ENCODE measurements around the gene STAMBP.
"Not testable (repeated sequence)": the region's sequence is repeated elsewhere in the genome, so short reads cannot be mapped to it uniquely, and the experiment has no call there.

Gene STAMBP

DNA sequence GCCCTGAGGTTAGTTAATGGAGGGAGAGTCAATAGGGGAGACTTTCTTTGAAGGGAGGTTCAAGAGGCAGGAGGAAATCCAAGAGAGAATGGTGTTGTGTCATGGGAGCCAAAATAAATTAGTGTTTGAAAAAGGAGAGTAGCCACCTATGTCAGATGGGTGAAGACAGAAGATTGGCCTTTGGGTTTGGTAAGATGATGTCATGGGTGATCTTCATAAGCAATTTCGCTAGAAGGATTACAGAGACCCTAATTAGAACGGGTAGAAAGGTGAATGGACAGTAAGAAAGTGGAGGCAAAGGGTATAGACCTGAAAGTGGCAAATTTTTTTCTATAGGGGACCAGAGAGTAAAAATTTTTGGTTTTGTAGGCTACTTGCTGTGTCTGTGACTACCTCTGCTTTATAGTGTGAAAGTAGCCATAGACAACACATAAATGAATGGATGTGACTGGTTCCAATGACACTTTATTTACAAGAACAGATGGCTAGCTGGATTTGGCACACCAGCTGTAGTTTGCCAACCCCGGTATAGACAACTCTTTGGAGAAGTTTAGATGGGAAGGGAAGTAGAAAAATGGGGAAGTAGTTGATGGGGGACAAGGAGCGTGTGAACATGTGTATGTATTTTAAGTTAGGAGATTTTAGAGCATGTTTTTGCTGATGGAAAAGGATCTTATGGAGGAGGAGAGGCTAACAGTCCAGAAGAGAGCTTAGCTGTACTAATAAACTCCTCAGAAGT is 9.3 kb downstream of the STAMBP start:
- DNase-seq: no peak

DNA sequence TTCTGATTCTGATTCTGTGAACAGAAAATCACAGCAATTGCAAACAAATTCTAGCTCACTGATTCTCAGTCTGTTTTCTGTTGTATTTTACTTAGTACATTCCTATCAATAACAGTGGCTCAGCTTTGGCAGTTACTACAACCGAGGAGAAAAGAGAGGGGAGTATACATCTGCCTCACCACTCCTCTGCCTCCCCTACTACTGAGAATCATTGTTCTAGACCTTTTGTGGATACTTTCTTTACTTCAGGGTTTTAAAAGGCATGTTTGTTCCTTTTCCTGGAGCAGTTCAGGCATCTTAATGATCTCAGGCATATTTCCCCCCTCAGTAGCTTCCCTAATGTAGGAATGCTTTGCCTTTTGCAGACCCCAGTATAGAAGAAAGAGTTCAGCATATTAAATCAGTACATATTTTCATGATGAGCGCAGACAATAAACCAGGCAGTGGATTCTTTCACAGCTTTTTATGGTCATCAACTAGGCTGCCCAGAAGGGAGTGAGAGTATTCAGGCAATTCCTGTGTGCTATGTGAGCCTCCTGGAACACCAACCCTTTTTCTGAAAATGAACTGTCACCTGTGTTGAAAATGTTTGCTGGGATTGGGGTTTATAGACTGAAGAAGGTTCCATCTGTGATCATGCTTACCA is 10.3 kb downstream of the STAMBP start:
- no peak for DNase-seq

DNA sequence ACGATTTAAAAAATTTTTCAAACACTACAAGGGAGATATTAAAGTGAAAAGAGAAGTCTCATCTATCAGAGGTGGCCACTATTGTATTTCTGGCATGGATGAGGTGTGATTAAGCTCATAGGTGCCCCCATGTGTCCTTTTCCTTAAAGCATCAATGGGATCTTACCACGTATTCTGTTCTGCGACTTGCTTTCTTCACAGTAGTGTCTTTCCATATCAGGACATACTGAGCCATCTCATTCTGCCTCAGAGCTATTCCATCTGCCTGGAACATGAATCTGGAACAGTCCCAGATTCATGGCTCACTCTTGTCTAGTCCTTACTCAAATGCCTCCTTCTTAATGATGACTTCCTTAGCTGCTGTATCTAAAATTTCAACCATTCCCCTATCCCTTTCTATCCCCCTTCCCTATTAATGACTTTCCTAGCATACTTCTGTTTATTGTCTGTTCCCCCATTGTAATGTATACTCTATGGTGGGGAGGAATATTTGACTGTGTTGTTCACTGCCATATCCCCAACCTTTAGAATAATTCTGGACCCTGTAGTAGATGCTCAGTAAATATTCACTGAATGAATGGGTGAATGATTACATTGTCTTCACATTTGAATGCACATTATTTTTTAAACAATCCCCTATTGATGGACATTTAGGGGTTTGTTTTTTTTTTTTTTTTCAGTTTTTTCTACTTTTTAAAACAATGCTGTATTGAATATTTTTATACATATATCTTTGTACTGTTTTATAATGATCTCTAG is 11.1 kb downstream of the STAMBP start:
- no peak for DNase-seq

DNA sequence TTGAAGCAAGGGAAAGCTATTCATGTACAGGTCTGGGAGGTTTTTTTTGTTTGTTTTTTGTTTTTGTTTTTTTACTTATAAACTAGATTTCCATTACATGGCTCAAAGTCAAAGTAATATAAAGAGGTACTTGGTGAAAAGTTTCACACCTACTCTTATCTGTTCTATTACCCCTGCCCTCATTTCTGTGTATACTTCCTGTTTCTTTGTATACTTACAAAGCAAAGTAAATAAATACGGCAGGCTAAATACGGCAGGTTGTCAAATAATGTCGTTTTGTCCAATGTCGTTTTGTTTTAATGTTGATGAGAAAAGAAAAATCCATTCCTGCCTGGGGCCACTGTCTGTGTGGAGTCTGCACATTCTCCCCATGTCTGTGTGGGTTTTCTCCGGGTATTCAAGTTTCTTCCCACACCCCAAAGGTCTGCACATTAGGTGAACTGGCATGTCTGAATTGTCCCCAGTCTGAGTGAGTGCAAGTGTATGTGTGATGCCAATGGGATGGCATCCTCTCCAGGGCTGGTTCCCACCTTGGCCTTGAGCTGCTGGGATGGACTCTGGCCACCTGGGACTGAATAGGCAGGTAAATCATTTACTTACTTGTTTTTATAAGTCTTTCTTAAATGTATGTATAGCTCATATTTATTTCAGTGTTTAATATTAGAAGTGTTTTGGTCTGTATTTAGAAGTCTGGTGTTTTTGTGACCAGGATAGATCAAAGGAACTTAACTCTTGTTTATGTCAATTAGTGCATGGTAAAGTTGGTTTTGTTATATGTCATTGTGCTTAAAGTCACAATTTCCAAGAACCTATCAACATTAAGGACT is 13.4 kb downstream of the STAMBP start:
- no peak for DNase-seq

DNA sequence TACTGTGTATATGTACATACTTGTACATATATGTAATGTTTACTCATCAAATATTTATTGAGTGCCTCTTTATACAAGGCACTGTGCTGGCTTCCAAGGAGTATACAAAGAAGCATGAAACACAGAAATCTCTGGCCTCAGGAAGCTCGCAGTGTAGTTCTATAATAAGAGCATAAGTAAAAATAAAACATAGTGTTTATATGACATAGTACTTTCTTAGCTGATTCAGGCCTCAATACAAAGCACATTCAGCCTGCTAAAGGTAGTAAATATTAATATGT is 13.9 kb downstream of the STAMBP start:
- DNase-seq: no peak

DNA sequence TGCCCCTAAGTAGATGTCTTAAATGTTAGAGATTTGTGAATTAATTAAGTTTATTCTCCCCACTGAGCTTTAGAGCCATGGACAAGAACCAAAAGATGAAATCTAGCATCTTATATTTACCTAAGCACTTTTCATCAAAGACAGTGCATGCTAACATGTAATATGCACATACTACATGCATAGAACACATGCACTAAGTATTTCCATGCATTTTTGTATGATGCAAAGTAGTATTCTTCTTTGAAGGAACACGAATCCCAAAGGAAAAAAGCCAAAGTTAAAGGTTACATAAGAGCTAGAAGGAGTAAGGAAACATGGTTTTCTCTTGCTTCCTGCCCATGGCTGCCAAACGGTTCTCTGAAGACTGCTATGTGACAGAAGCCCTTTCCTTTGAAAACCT is 15.3 kb downstream of the STAMBP start:
- no peak for DNase-seq

DNA sequence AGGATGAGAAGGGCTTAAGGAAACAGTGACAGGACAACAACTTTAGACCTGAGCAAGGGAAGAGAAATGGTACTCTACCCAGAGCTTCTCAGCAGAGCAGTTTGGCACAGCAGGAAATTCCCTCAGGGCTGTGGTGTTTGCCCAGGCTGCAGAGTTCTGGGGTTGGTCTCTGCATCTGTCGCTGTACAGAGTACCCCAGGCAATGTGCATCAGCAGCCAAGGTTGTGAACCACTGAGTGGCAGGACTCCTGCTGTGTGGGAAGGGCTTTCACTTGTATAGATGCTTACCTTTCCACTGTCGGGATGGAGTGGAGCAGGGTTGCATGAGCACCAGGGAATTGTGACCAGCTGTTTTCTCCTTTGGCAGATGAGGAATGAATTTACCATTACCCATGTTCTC is 21.2 kb downstream of the STAMBP start:
- DNase-seq: no peak

DNA sequence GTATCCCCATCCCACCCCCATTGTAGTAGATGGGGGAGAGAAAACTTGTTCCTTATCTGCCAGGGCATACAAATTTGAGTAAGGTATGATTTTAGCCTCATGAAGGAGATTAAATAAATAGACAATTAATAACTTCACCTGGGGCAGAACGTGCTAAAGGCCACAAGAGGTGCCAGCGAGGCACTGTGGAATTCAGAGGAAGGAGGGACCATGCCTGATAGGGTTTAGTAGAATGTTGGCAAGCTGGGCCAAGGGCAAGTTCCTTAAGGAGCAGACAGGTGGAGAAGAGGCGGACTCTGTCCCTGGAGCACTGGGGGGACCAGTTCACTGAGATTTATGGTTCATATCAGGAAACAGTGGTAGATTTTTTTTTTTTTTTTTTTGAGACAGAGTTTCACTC is 22.5 kb downstream of the STAMBP start:
- no peak for DNase-seq

DNA sequence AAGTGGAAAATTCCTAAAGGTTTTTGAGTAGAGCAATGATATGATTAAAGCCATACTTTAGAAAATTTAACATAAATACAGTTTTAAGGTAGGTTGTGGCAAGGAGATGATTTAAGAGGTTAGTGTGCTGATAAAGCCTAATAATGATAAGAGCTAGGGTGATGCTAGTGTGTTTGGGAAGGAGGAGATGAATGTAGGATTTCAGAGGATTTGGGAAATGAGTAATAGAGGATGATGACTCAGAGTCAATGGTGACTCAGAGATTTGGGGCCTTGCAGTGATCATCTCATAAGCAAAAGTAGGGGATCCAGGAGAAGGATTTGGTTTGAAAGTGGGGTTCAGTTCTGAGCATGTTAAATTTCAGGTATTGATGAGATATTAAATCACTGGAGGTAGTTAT is 23.3 kb downstream of the STAMBP start:
- DNase-seq: no peak

DNA sequence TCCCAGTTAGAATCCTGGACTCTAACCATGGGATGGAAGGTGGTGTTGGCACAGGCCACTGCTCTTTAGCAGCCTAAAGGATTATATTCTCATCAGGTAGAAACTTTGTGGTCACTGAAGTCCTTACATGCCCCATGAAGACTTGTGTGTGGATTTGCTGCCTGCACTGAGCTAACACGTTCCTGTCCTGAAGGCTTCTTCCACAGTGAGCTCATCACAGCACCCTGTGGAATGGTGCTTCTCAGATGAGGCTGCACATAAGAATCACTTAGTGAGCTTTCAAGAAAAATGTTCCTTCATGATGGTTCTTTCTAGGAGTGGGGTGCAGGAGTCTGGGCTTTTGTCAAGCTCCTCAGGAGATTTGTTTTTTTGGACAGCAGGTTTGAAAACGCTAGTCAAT is 26.8 kb downstream of the STAMBP start:
- DNase-seq: no peak

DNA sequence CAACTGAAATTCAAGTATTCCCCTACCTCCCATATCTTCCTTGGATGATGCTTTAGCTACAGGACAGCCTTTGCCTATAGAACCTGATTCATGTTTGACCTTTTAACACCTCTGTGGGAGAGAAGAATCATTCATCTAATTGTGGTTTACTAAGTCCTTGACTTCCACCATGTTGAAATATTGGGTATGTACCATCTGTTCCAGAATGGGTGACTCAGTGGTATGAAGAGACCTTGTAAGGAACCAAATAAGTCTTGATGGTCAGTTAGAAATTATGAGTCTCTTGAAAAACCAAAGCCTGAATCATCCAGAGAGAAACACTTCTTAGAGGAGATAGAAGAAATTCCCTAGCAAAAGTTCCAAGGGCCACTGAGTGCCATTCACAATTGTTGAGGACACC is 27.5 kb downstream of the STAMBP start:
- DNase-seq: no peak

DNA sequence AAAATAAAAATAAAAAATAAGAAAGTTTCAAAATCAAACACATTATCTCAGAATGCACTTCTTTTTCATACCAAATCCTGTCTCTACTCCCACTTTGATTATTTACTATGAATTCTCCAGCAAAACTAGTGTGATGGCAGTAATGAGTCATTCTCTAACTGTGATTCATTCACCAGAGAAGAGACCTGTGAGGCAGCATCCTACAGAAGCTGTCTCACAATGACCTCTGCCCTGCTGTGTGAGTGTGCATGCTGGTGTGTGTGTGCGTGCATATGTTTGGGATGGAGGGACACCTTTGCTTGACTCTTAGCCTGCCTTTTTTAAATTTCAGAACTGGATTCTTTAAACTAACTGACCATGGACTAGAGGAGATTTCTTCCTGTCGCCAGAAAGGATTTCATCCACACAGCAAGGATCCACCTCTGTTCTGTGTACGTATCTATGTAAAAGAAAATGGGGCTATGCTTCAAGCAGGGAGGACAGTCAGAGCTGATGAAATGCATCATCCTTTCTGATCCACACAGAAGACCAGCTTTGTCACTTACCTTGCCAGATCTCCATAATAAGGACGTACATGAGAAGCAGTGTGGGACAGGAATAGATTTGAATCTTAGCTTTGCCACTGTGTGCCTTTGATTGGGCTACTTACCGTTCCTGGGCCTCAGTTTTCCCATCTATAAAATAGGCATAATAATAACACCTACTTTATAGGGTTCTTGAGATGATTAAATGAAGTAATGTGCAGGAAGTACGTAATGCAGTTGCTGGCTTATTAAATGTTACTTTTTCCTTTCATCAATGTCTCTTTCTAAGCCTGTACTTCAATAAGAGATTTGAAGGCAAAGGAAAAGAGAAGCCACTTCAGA is 31.2 kb downstream of the STAMBP start:
- no peak for DNase-seq

DNA sequence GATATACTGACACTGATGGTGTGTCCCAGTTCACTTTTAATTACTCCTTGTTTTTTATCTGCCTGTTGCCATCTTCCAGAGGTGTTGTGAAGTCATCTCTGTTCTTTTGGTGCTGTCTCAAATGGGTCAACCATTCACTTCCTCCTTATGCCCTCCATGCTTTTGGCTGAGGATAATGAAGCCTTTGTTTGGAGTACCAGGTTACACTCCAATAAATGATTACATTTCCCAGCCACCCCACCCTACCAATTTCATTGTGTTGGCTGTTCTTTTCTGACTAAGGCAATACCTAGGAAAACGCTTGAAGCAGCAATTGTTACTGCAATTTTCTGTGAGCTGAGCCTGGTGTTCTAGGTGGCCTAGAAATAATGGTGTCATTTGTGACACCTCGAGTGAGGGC is 34.2 kb downstream of the STAMBP start:
- no peak for DNase-seq

DNA sequence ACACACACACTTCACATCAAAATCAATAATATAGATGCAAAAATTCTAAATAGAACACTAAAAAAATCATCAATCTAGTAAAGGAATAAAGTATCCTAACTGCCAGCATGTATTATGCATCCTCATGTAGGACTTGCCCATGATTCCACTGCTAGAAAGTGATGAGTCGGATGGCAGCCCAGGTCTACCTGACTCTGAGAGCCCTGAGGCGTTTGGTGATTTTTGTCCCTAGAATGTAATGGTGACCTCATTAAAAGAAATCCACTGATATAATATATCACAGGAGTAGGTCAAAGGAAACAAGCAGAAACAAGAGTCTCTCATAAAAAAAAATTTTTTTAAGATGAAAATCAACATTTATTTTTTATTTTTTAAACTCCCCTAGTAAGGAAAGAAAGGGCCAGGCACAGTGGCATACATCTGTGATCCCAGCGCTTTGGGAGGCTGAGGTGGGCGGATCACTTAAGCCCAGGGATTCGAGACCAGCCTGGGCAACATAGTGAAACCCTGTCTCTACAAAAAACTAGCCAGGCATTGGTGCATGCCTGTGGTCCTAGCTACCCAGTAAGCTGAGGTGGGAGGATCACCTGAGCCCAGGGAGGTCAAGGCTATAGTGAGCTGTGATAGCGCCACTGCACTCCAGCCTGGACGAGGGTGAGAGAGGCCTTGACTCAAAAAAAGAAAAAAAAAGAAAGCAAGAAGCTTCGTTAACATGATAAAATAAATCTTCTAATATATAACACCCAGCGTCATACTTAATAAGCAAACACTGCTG is 39.6 kb downstream of the STAMBP start:
- no peak for DNase-seq

DNA sequence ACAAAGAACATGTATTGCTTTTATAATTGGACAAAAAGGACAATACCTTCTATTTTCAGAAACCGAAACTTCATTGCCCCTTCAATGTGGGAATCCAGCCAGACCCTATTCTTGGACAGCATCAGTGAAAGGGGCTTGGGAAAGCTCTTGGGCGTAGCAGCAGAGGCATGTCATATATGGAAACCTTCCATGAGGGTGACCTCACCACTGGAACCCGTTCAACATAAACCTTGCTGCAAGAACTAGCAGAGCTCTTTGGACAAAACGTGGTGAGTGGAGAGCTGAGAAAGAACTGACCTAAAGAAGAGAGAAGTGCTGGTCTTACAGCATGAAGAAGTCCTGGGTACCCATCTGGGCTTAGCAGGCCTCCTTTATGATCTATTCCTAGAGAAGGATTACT is 41.3 kb downstream of the STAMBP start:
- no peak for DNase-seq

DNA sequence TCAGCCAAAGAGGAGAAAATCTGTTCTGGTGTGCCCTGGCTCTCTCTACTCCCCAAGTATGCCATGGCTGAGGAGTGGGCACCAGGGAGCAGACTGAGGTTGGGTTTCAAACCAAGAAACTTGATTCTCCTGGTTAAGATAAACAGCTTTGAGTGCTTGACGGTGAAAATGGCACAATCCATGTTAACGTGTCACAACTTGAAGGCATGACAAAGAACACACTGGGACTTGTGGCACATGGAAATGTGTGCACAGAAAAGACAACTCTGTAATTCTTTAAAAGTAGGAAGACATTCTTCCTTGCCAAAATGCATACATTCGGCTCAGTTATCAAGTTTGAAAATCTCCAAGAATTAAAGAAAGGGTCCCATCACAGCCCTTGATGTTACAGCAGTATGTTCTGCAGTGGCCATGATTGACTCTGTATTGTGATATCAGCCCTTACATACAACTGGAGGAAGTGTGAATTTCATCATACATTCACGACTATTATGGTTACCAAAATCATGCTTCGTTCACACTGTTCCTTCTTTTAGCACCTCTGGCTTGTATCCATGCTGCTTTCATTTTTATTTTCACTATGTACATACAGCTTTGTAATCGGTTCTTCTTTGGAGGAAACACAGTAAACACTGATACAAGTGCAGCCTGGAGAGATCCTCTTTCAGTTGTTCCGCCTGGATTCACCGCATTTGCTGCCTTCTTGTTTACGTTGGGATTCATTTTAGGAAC is 48.5 kb downstream of the STAMBP start:
- DNase-seq: no peak

DNA sequence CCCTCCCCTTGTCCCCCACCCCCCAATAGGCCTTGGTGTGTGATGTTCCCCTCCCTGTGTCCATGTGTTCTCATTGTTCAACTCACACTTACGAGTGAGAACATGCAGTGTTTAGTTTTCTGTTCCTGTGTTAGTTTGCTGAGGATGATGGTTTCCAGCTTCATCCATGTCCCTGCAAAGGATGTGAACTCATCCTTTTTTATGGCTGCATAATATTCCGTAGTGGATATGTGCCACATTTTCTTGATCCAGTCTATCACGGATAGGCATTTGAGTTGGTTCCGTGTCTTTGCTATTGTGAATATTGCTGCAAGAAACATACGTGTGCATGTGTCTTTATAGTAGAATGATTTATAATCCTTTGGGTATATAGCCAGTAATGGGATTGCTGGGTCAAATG is 49.2 kb downstream of the STAMBP start:
- DNase-seq: not testable (repeated sequence)

DNA sequence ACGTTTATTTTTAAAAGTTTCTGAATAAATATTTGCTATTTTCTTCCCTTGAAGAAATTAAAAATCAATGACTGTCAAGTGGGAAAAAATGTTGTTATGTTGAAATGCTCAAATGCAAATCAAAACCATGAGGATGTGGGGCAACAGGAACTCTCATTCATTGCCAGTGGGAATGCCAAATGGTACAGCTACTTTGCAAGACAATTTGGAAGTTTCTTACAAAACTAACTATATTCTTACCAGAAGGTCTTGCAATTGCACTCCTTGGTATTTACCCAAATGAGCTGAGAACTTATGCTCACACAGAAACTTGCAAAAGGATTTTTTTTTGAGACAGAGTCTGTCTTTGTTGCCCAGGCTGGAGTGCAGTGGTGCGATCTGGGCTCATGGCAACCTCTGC is 56.6 kb downstream of the STAMBP start:
- no peak for DNase-seq

DNA sequence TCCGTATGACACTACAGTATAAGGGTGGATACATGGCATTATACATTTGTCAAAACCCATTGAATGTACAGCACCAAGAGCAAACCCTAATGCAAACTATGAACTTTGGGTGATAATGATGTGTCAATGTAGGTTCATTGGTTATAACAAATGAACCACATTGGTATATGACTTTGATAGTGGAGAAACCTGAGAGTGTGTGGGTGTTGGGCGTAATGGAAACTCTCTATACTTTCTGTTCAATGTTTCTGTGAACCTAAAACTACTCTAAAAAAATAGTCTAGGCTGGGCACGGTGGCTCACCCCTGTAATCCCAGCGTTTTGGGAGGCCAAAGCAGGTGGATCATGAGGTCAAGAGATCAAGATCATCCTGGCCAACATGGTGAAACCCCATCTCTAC is 57.6 kb downstream of the STAMBP start:
- no peak for DNase-seq

DNA sequence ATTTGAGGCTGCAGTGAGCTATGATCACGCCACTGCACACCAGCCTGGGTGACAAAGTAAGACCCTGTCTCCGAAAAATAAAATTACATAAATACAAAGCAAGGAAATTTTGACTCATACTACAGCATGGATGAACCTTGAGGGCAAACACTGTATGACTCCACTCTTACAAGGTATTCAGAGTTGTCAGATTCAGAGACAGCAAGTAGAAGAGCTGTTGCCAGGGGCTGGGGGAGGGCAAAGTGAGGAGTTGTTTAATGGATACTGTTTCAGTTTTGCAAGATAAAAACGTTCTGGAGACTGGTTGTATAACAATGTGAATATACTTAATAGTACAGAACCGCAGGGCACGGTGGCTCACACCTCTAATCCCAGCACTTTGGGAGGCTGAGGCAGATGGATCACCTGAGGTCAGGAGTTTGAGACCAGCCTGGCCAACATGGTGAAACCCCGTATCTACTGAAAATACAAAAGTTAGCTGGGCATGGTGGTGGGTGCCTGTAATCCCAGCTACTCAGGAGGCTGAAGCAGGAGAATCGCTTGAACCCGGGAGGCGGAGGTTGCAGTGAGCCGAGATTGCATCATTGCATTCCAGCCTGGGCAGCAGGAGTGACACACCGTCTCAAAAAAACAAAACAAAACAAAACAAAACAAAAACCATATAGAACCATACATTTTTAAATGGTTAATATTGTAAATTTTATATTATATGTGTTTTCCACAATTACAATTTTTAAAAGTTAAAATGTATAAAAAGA is 59.0 kb downstream of the STAMBP start:
- not testable (repeated sequence) for DNase-seq
